ENCODE measurements around the gene MTG2. TPM values are rescaled to one million over a fixed set of nuclear protein-coding genes. Genes with fewer than 3 reads are reported as not detected.

MTG2 gene
- total RNA-seq, 2 donors from 2014 or later, result 40.0 to 53.0 TPM

GRCh38 chr20:62162765-62163484, 19.9 kb upstream of the MTG2 start:
- no peak overlapping the region for H3K4me3 ChIP-seq
- intact Hi-C loops (cut with DNase I), result no loop called here
- no peaks in the 10 kb centered on the region for H3K4me1 ChIP-seq (replicated peaks)
- no peak overlapping the region for H3K27ac ChIP-seq
- 94% methylated on average over 38 of the region's 38 CpGs for WGBS
- no peaks in the 10 kb centered on the region for H3K27me3 ChIP-seq (replicated peaks; ENCODE audit: insufficient read depth)
- TF ChIP-seq POLR2A (IDR thresholded peaks at IDR 0.05), result no peak
- no peak for TF ChIP-seq POLR2AphosphoS5 (IDR thresholded peaks at IDR 0.05)
- no peak for TF ChIP-seq CTCF (IDR thresholded peaks at IDR 0.05)
- peaks cover 0 to 22% of the 10 kb centered on the region in 2 donors for H3K36me3 ChIP-seq
- no peak for DNase-seq (ENCODE audit: low spot score)
- no peaks in the 10 kb centered on the region for H3K9me3 ChIP-seq

- intact Hi-C loops (cut with DNase I), result no loop called here
- no peaks in the 10 kb centered on the region for H3K27me3 ChIP-seq (replicated peaks; ENCODE audit: insufficient read depth)
- 93% methylated on average over 25 of the region's 25 CpGs for WGBS
- H3K4me1 ChIP-seq (replicated peaks), result no peaks in the 10 kb centered on the region
- TF ChIP-seq POLR2AphosphoS5 (IDR thresholded peaks at IDR 0.05), result no peak
- TF ChIP-seq CTCF (IDR thresholded peaks at IDR 0.05), result no peak
- no peak for TF ChIP-seq POLR2A (IDR thresholded peaks at IDR 0.05)
- no peak overlapping the region for H3K27ac ChIP-seq
- H3K4me3 ChIP-seq, result no peak overlapping the region
- H3K9me3 ChIP-seq, result no peaks in the 10 kb centered on the region
- H3K36me3 ChIP-seq, result peaks cover 0 to 22% of the 10 kb centered on the region in 2 donors
- DNase-seq (ENCODE audit: low spot score), result no peak
Observed at GRCh38 chr20:62163485-62163865, 19.4 kb upstream of the MTG2 start.

GRCh38 chr20:62163986-62164762, 18.7 kb upstream of the MTG2 start:
- 90% methylated on average over 29 of the region's 29 CpGs for WGBS
- H3K36me3 ChIP-seq, result peaks cover 0 to 22% of the 10 kb centered on the region in 2 donors
- H3K27ac ChIP-seq, result no peak overlapping the region
- no peaks in the 10 kb centered on the region for H3K9me3 ChIP-seq
- no peak for TF ChIP-seq CTCF (IDR thresholded peaks at IDR 0.05)
- intact Hi-C loops (cut with DNase I), result no loop called here
- no peaks in the 10 kb centered on the region for H3K4me1 ChIP-seq (replicated peaks)
- no peaks in the 10 kb centered on the region for H3K27me3 ChIP-seq (replicated peaks; ENCODE audit: insufficient read depth)
- DNase-seq (ENCODE audit: low spot score), result no peak
- no peak overlapping the region for H3K4me3 ChIP-seq

GRCh38 chr20:62164879-62165761, 17.7 kb upstream of the MTG2 start:
- no peaks in the 10 kb centered on the region for H3K4me1 ChIP-seq (replicated peaks)
- no peaks in the 10 kb centered on the region for H3K27me3 ChIP-seq (replicated peaks; ENCODE audit: insufficient read depth)
- peaks cover 0 to 22% of the 10 kb centered on the region in 2 donors for H3K36me3 ChIP-seq
- no peaks in the 10 kb centered on the region for H3K9me3 ChIP-seq
- H3K27ac ChIP-seq, result no peak overlapping the region
- TF ChIP-seq POLR2A (IDR thresholded peaks at IDR 0.05) (no peak), CTCF (IDR thresholded peaks at IDR 0.05) (no peak), POLR2AphosphoS5 (IDR thresholded peaks at IDR 0.05) (no peak)
- no peak overlapping the region for H3K4me3 ChIP-seq
- 96% methylated on average over 41 of the region's 41 CpGs for WGBS
- DNase-seq (ENCODE audit: low spot score), result no peak
- intact Hi-C loops (cut with DNase I), result no loop called here
